Measurements from ENCODE around the gene HELB. TPM values are rescaled to one million over a fixed set of nuclear protein-coding genes. Genes with fewer than 3 reads are reported as not detected.

HELB gene
- total RNA-seq, 1 experiment from 2014 or later = 2.1 TPM

GRCh38 chr12:66289485-66289884 lies 12.8 kb upstream of the HELB start:
- TF ChIP-seq EZH2phosphoT487 (IDR thresholded peaks at IDR 0.05; ENCODE audit: borderline replicate concordance, low read length) (no peak), EZH2 (IDR thresholded peaks at IDR 0.05; ENCODE audit: low read length, unreplicated experiment) (no peak), CTCF (conservative IDR thresholded peaks at IDR 0.05; ENCODE audit: low read depth, low read length) (no peak)
- intact Hi-C loops (cut with micrococcal nuclease) = no loop called here

GRCh38 chr12:66290716-66291200 lies 11.5 kb upstream of the HELB start:
- Histone ChIP-seq H3K79me2 (ENCODE audit: low read length) (no peaks in the 10 kb centered on the region), H3K4me3 (ENCODE audit: low read length) (no peak overlapping the region), H4K20me1 (ENCODE audit: low read length) (no peaks in the 10 kb centered on the region), H3K27me3 (ENCODE audit: low read length) (peaks cover 22% of the 10 kb centered on the region), H3K9me3 (ENCODE audit: low read length) (no peaks in the 10 kb centered on the region), H2AFZ (ENCODE audit: low read length) (no peak overlapping the region), H3F3A (ENCODE audit: low read length, unreplicated experiment) (no peaks in the 10 kb centered on the region), H3K4me2 (ENCODE audit: low read length) (no peak overlapping the region), H3K36me3 (ENCODE audit: low read depth, low read length) (no peaks in the 10 kb centered on the region), H3K9ac (ENCODE audit: low read length) (no peak overlapping the region), H3K27ac (ENCODE audit: low read length) (no peak overlapping the region), H3K4me1 (ENCODE audit: insufficient read depth, low read length) (no peaks in the 10 kb centered on the region), H3K9me2 (replicated peaks; ENCODE audit: low read length) (no peaks in the 10 kb centered on the region)
- intact Hi-C loops (cut with micrococcal nuclease) = no loop called here
- ChIA-PET POLR2A (ENCODE audit: unreplicated experiment) (no interaction called here), CTCF (no interaction called here)
- no peak for ATAC-seq
- no peak for DNase-seq
- BruUV-seq (replicated peaks) = no TSS peak
- TF ChIP-seq EZH2 (IDR thresholded peaks at IDR 0.05; ENCODE audit: low read length, unreplicated experiment) (no peak), CTCF (conservative IDR thresholded peaks at IDR 0.05; ENCODE audit: low read depth, low read length) (no peak), EZH2phosphoT487 (IDR thresholded peaks at IDR 0.05; ENCODE audit: borderline replicate concordance, low read length) (no peak)

More at GRCh38 chr12:66289485-66289884, 12.8 kb upstream of the HELB start:
- Histone ChIP-seq H3K79me2 (ENCODE audit: low read length) (no peaks in the 10 kb centered on the region), H4K20me1 (ENCODE audit: low read length) (no peaks in the 10 kb centered on the region), H3K9ac (ENCODE audit: low read length) (no peak overlapping the region), H3K9me3 (ENCODE audit: low read length) (no peaks in the 10 kb centered on the region), H3K27ac (ENCODE audit: low read length) (no peak overlapping the region), H2AFZ (ENCODE audit: low read length) (no peak overlapping the region), H3K36me3 (ENCODE audit: low read depth, low read length) (no peaks in the 10 kb centered on the region), H3K9me2 (replicated peaks; ENCODE audit: low read length) (no peaks in the 10 kb centered on the region), H3K27me3 (ENCODE audit: low read length) (peaks cover 22% of the 10 kb centered on the region), H3F3A (ENCODE audit: low read length, unreplicated experiment) (no peaks in the 10 kb centered on the region), H3K4me2 (ENCODE audit: low read length) (no peak overlapping the region), H3K4me3 (ENCODE audit: low read length) (no peak overlapping the region), H3K4me1 (ENCODE audit: insufficient read depth, low read length) (no peaks in the 10 kb centered on the region)
- no peak for ATAC-seq
- POLR2A ChIA-PET (ENCODE audit: unreplicated experiment) = no interaction called here
- BruUV-seq (replicated peaks) = no TSS peak
- CTCF ChIA-PET = no interaction called here
- DNase-seq = no peak

GRCh38 chr12:66296176-66296683 lies 6.1 kb upstream of the HELB start:
- intact Hi-C loops (cut with micrococcal nuclease) = no loop called here
- Histone ChIP-seq H4K20me1 (ENCODE audit: low read length) (no peaks in the 10 kb centered on the region), H3K27ac (ENCODE audit: low read length) (no peak overlapping the region), H3K36me3 (ENCODE audit: low read depth, low read length) (no peaks in the 10 kb centered on the region), H2AFZ (ENCODE audit: low read length) (no peak overlapping the region), H3K4me1 (ENCODE audit: insufficient read depth, low read length) (no peaks in the 10 kb centered on the region), H3F3A (ENCODE audit: low read length, unreplicated experiment) (no peaks in the 10 kb centered on the region), H3K9me3 (ENCODE audit: low read length) (no peaks in the 10 kb centered on the region), H3K4me3 (ENCODE audit: low read length) (no peak overlapping the region), H3K9me2 (replicated peaks; ENCODE audit: low read length) (no peaks in the 10 kb centered on the region), H3K79me2 (ENCODE audit: low read length) (no peaks in the 10 kb centered on the region), H3K27me3 (ENCODE audit: low read length) (peaks cover 8% of the 10 kb centered on the region), H3K4me2 (ENCODE audit: low read length) (no peak overlapping the region), H3K9ac (ENCODE audit: low read length) (no peak overlapping the region)
- ATAC-seq (no peak), DNase-seq (no peak)
- ChIA-PET CTCF (no interaction called here), POLR2A (ENCODE audit: unreplicated experiment) (no interaction called here)
- TF ChIP-seq EZH2 (IDR thresholded peaks at IDR 0.05; ENCODE audit: low read length, unreplicated experiment) = no peak
- TF ChIP-seq CTCF (conservative IDR thresholded peaks at IDR 0.05; ENCODE audit: low read depth, low read length) = no peak
- TF ChIP-seq EZH2phosphoT487 (IDR thresholded peaks at IDR 0.05; ENCODE audit: borderline replicate concordance, low read length) = no peak
- no TSS peak for BruUV-seq (replicated peaks)

All from PC-3 (cell line).